KMS-11 (cell line): ENCODE measurements around the gene LHFPL3.

Experiments used
- H2AFZ ChIP-seq: fragments of 200-600 bp; sonication (generic); 2 replicates; pipeline ENCODE4 v1.6.1; 2016; ENCODE audit warnings: antibody characterized with exemption, mixed run types, low read depth
- H3K27ac ChIP-seq: fragments of 200-600 bp; sonication (generic); 2 replicates; pipeline ENCODE4 v1.6.1; 2016; ENCODE audit warnings: mild to moderate bottlenecking, mixed run types
- H3K27me3 ChIP-seq: fragments of 200-600 bp; sonication (generic); 2 replicates; pipeline ENCODE4 v1.6.1; 2017; ENCODE audit warnings: mild to moderate bottlenecking, low read depth, mixed run types, moderate library complexity; ENCODE audit not compliant: insufficient read depth
- H3K36me3 ChIP-seq: fragments of 200-600 bp; sonication (generic); 2 replicates; pipeline ENCODE4 v1.6.1; 2017; ENCODE audit warnings: mild to moderate bottlenecking, mixed run types; ENCODE audit not compliant: insufficient read depth
- H3K4me1 ChIP-seq: fragments of 200-600 bp; sonication (generic); 2 replicates; pipeline ENCODE4 v1.6.1; 2016; ENCODE audit warnings: mild to moderate bottlenecking, low read depth, mixed run types; ENCODE audit not compliant: poor library complexity, severe bottlenecking
- H3K4me2 ChIP-seq: fragments of 200-600 bp; sonication (generic); 2 replicates; pipeline ENCODE4 v1.7.0; 2016; ENCODE audit warnings: mild to moderate bottlenecking, mixed run types
- H3K4me3 ChIP-seq: fragments of 200-600 bp; sonication (generic); IDR thresholded peaks from 2 replicates; pipeline ENCODE4 v1.6.1; 2017; ENCODE audit warnings: low read depth, low read length, mixed read lengths; ENCODE audit not compliant: insufficient read depth
- H3K79me2 ChIP-seq: fragments of 200-600 bp; sonication (generic); 2 replicates; pipeline ENCODE4 v1.6.1; 2016; ENCODE audit warnings: low read depth, mixed run types; ENCODE audit not compliant: insufficient read depth
- H3K9ac ChIP-seq: fragments of 200-600 bp; sonication (generic); 2 replicates; pipeline ENCODE4 v1.6.1; 2016; ENCODE audit warnings: mild to moderate bottlenecking, mixed run types
- H4K20me1 ChIP-seq: fragments of 200-600 bp; sonication (generic); 2 replicates; pipeline ENCODE4 v1.6.1; 2016; ENCODE audit warnings: mild to moderate bottlenecking, mixed run types; ENCODE audit not compliant: insufficient read depth
- TF ChIP-seq, protein P1 (sequence below): fragments of 200-600 bp; sonication (generic); conservative IDR thresholded peaks from 2 replicates; pipeline ENCODE4 v1.6.1; 2017; ENCODE audit warnings: low read depth, mild to moderate bottlenecking, antibody characterized with exemption, low read length, moderate library complexity, mixed read lengths

The LHFPL3 gene

DNA sequence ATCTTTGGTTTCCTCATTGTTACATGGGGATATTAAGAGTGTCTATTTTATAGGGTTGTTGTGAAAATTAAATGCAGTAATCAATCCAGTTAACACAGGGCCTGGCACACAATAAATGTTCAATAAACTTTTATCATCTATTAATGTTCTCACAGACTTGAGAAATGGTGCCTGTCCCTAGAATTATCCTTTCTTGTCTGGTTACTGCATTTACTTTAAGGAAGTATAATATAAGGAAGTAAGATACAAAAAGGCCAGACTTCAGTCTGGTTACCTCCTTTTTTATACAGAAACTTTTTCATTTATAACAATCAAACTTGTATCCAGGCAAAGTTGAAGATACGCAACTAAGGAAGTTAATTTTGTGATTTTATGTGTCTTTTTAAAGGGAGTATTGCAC, 117.0 kb downstream of the LHFPL3 start:
- no peaks in the 10 kb centered on the region for H3K4me1 ChIP-seq

DNA sequence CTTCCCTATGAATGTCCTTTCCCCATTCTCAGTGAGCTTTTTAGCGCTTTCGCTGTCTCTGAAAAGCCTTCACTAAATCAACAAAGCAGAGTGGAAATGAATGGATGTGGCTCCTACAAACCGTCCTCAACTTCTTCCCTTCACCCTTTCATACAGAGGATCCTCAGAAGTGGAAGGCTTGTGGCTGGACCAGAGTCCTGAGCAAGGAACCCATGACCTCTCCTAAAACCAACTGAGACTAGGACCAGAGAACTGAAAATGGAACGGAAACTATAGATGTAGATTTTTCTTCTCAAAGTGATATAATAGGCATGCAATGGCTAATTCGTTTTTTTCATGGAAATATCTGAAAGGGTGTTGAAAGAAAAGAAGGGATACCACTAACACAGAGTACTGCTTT, 122.5 kb downstream of the LHFPL3 start:
- Histone ChIP-seq H3K9ac (no peak overlapping the region), H3K4me3 (no peak overlapping the region), H2AFZ (no peak overlapping the region), H3K27me3 (no peaks in the 10 kb centered on the region), H3K4me2 (no peak overlapping the region), H3K79me2 (no peaks in the 10 kb centered on the region), H4K20me1 (no peaks in the 10 kb centered on the region), H3K27ac (no peak overlapping the region), H3K4me1 (no peaks in the 10 kb centered on the region), H3K36me3 (no peaks in the 10 kb centered on the region)
- TF ChIP-seq, protein P1, sequence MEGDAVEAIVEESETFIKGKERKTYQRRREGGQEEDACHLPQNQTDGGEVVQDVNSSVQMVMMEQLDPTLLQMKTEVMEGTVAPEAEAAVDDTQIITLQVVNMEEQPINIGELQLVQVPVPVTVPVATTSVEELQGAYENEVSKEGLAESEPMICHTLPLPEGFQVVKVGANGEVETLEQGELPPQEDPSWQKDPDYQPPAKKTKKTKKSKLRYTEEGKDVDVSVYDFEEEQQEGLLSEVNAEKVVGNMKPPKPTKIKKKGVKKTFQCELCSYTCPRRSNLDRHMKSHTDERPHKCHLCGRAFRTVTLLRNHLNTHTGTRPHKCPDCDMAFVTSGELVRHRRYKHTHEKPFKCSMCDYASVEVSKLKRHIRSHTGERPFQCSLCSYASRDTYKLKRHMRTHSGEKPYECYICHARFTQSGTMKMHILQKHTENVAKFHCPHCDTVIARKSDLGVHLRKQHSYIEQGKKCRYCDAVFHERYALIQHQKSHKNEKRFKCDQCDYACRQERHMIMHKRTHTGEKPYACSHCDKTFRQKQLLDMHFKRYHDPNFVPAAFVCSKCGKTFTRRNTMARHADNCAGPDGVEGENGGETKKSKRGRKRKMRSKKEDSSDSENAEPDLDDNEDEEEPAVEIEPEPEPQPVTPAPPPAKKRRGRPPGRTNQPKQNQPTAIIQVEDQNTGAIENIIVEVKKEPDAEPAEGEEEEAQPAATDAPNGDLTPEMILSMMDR, result no peak

More for the DNA sequence above, 117.0 kb downstream of the LHFPL3 start:
- Histone ChIP-seq H3K9ac (no peak overlapping the region), H3K27ac (no peak overlapping the region), H3K4me2 (no peak overlapping the region), H3K36me3 (no peaks in the 10 kb centered on the region), H3K79me2 (no peaks in the 10 kb centered on the region), H3K4me3 (no peak overlapping the region), H3K27me3 (no peaks in the 10 kb centered on the region), H2AFZ (no peak overlapping the region), H4K20me1 (no peaks in the 10 kb centered on the region)
- TF ChIP-seq, protein P1, result no peak

DNA sequence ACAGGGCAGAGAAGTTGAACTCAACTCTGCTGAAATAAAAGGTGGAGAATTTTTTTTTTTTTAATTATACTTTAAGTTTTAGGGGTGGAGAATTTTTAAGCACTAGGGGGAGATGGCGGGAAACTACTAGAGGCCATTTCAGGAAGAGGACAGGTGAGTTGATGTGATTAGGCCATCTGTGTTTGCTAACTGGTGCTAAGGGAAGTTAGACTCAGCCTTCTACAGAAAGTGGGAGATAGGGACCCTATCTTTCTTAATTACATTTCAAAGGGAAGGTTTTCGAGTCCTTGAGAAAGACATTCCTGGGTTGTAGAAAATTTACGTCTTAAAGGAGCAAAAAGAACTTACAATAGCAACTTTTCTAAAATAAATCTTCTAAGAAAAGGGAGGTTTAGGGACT, 124.8 kb downstream of the LHFPL3 start:
- Histone ChIP-seq H3K27me3 (no peaks in the 10 kb centered on the region), H3K79me2 (no peaks in the 10 kb centered on the region), H3K4me3 (no peak overlapping the region), H3K4me1 (no peaks in the 10 kb centered on the region), H4K20me1 (no peaks in the 10 kb centered on the region), H3K4me2 (no peak overlapping the region), H2AFZ (no peak overlapping the region), H3K27ac (no peak overlapping the region), H3K36me3 (no peaks in the 10 kb centered on the region), H3K9ac (no peak overlapping the region)
- TF ChIP-seq, protein P1, result no peak

DNA sequence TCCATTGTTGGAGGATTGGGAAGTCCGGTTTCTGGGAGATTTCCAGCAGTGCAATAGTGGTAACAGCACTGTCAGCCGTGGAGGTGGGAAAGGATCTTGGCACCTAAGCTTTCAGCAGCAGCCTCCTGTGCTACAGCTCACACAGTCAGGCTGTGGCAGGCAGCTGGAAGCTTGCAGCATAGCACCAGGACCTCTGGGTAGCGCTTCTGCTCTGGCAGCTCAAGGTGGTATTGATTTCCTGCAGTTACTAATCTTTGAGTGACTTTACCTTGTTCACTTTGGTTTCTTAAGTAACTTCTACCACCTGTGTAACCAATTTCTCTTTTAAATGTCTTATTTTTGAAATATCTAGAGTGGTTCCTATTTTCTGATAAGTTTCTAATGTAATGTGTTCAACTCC, 130.5 kb downstream of the LHFPL3 start:
- H3K4me3 ChIP-seq, result no peak overlapping the region
- no peaks in the 10 kb centered on the region for H4K20me1 ChIP-seq
- no peaks in the 10 kb centered on the region for H3K79me2 ChIP-seq
- H3K9ac ChIP-seq, result no peak overlapping the region
- H3K27me3 ChIP-seq, result no peaks in the 10 kb centered on the region
- no peaks in the 10 kb centered on the region for H3K4me1 ChIP-seq
- H2AFZ ChIP-seq, result no peak overlapping the region
- TF ChIP-seq, protein P1, result no peak
- H3K27ac ChIP-seq, result no peak overlapping the region
- no peaks in the 10 kb centered on the region for H3K36me3 ChIP-seq
- no peak overlapping the region for H3K4me2 ChIP-seq
